ENCODE data around the gene PFAS.
"Not testable (repeated sequence)": the region's sequence is repeated elsewhere in the genome, so short reads cannot be mapped to it uniquely, and the experiment has no call there.

The PFAS gene

GRCh38 chr17:8225813-8226535 is 23.1 kb upstream of the PFAS start:
- peak; percentile 75 for DNase-seq (ENCODE audit: low read depth)

DNA sequence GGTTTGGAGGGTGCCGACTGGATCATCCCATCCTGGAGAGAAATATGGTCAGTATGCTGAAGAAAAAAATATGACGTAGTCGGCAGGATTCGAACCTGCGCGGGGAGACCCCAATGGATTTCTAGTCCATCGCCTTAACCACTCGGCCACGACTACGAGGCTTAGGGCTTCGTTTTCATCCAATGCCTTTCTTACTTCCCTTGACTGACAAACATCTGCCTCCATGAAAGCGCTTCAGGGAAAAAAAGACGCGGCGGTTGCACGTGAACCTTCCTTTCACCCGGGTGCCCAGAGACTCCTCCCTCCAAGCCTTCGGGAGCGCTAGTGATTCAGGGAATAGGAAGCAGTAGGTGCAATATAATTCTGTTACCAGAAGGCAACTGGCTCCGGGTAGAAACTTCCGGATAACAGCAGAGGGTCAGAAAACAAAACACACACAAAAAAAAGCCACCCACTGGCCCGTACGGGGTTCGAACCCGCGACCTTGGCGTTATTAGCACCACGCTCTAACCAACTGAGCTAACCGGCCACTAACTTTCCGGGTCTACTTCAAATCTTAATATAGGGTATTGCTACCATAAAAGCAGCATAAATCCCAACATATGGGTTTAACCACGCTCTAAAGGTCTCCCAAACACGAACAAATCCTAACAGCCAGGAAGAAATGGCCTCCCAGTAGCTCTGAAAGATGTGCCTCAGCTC is 22.4 kb upstream of the PFAS start:
- DNase-seq (ENCODE audit: low read depth), result peak; percentile 60

- DNase-seq (ENCODE audit: low read depth), result no peak
Measured at GRCh38 chr17:8227238-8227581, 21.9 kb upstream of the PFAS start.

DNA sequence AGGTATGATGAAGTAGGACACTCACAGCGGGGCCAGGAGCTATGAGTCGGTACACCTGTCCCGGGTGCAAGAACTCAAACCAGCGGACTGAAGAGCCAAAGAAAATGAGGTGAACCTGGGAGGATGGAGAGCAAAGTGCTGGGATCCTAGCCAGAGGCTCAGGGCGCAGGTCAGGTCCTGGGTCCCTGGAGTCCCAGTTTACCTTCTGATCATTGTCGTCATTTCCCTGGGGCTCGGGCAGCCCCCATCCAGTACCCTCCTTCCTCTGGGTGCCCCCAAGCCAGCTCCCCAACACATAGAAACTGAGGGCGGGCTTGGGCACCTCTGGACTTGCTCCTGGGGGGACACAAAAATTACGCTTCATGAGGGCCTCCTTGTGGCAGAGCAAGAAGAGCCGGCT is 17.4 kb upstream of the PFAS start:
- no peak for DNase-seq (ENCODE audit: low read depth)

DNA sequence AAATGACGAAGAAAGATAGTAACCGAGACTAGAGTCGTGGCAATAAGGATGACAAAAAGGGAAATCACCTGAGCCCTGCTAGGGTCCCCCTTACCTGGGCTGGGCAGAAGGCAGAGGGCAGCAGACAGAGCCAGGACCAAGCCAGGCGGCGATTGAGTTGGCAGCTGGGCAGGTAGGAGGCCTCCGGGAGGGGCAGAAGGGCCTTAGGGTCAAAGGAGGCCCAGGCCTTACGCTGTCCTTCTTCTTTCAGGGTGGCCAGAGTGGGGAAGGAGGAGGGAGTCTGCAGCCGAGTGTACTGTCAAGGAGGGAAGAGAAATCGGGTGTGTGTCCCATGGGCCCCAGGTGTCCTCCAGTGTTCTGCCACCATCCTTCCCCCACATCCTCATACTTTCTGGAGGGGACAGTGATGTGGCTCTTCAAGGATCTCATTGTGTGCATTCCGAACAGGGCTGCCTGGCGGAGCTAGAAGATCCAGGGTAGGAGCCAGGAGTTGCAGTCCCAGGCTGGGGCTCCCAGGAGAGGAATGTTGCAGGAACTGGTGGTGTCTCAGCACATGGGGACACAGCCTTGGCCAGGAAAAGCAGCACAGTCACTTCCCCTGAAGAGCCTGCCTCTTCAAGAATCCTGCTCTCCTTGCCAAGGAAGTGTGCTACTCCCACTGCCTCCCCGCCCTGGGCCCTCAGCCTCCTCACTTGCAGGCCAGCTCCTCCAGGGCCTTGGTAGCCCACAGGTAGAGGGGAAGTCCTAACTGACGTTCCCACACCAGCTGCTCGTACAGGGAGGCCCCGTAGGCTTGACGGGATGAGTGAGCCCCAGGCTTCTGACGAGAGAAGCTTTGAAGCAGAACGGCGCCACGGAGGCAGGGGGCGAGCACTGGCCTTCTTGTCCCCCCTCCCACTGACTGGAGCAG is 14.5 kb upstream of the PFAS start:
- DNase-seq (ENCODE audit: low read depth), result no peak

DNA sequence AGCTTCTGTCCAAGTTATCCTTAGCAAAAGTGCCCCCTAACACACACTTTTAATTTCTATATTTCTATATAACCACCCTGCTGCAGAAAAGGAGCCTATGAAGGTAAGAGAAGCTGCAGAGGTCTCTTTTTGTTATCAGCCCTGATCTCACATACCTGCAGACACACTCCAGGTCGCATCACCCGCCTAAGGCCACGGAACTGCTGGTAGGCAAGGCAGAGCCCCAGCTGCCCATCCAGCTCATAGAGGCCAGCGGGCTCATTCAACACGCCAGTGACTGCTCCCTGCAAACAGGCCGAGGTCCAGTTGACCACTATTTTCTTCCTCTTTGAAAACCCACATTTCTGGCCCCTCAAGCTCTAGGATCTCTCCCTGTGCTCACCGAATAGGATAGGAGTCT is 13.4 kb upstream of the PFAS start:
- DNase-seq (ENCODE audit: low read depth), result no peak

DNA sequence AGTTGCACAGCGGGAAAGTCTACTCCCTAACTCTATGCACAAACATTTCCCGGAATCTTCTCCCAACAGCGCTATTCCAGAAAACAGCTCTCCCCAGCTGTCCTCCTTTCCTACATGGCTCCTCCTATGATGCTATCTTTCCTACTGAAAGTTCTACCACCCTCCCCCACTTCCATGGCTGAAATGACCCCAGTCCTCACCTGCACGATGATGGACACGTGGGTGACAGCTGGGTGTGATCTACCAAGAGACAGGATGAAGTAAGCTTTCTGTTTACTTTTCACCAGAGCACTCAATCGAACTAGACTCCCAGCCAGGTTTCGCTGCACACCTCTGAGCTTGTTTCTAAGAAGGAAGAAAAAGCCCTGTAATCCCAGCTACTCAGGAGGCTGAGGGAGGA is 11.9 kb upstream of the PFAS start:
- no peak for DNase-seq (ENCODE audit: low read depth)

DNA sequence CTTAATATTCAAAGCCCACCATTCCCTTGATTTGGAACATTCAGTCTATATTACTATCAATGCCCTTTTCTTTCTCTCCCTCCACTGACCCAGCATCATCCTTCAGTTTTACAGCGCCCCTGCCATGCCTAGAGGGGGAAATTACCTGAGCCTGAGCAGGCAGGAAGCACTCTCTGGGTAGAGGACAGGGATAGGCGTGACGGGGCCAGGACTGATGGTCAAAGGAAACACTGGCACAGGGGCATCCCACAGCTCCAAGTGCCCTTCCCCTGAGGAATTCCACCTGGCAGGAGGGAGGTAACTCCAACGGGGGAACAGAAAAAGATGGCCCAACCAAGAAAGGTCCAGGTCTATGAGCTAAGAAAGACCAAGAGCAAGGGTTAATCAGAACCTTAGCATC is 11.2 kb upstream of the PFAS start:
- DNase-seq (ENCODE audit: low read depth), result no peak

DNA sequence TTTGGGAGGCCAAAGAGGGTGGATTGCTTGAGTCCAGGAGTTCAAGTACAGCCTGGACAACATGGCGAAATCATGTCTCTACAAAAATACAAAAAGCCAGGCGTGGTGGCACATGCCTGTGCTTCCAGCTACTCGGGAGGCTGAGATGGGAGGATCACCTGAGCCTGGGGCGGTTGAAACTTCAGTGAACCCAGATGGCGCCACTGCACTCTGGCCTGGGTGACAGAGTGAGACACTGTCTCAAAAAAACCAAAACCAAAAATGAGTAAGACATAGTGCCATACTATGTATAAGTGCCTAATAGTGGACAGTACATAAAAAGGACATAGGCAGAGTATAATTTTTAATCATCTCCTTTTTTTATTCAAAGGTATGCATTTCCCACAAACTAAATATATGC is 5.3 kb upstream of the PFAS start:
- no peak for DNase-seq (ENCODE audit: low read depth)

DNA sequence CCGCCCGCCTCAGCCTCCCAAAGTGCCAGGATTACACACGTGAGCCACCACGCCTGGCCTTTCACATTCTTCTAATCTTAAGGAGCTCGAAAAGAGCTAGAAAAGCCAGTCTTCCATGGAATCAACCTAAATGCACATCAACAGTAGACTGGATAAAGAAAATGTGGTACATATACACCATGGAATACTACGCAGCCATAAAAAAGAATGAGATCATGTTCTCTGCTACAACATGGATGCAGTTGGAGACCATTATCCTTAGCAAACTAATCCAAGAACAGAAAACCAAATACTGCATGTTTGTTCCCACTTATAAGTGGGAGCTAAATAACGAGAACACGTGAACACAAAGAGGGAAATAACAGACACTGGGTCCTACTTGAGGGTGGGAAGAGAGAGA is 4.3 kb upstream of the PFAS start:
- no peak for DNase-seq (ENCODE audit: low read depth)

DNA sequence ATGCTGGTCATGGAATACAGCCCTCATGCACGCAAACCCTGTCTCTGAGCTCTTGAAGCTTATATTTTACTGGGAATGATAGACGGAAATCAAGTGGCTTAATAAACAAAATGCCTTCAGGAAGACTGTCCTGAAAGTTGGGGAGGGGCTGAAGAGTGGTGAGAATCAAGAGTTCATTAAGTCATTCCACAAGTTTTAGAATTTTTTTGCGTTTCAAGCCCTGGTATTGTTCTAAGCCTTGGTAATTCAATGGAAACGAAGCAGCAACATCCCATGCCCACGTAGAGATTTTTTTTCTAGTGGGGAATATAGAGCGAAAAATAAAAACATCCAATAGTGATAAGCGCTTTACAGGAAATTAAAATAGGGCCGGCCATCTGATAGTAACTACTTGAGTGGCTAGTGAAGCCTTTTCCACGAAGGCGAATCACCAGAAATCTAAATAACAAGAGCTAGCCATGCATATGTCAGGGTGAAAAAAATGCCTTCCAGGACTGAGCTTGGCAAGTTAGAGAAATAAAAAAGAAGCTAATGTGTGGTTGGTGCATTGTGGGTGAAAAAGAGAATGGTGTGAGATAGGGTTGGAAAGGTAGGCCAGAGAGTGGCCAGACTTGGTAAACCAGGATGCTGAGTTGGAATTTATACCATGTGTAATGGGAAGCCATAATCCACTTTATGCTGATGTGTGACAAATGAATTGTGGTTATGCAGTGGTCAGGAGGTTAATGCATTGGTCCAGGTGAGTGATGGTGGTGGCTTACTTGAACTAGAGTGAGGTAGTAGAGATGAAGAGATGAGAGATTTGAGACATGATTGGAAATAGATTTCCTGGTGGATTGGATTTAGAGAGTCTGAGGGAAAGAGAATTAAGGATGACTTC is 772 bp downstream of the PFAS start:
- no peak for DNase-seq (ENCODE audit: low read depth)

- not testable (repeated sequence) for DNase-seq (ENCODE audit: low read depth)
Measured at GRCh38 chr17:8251411-8251810, 2.3 kb downstream of the PFAS start.

- no peak for DNase-seq (ENCODE audit: low read depth)
Measured at GRCh38 chr17:8253801-8254200, 4.7 kb downstream of the PFAS start.

GRCh38 chr17:8254881-8255280 is 5.8 kb downstream of the PFAS start:
- DNase-seq (ENCODE audit: low read depth), result no peak

DNA sequence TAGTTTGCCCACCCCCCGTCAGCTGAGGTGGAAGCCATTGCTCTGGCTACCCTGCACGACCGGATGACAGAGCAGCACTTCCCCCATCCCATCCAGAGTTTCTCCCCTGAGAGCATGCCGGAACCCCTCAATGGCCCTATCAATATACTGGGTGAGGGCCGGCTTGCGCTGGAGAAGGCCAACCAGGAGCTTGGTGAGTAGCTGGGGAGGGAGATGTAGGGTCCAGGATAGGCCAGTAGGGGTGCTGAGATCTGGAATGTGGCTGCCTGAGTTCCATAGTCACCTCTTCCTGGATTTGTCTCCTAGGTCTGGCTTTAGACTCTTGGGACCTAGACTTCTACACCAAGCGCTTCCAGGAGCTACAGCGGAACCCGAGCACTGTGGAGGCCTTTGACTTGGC is 6.4 kb downstream of the PFAS start:
- no peak for DNase-seq (ENCODE audit: low read depth)

DNA sequence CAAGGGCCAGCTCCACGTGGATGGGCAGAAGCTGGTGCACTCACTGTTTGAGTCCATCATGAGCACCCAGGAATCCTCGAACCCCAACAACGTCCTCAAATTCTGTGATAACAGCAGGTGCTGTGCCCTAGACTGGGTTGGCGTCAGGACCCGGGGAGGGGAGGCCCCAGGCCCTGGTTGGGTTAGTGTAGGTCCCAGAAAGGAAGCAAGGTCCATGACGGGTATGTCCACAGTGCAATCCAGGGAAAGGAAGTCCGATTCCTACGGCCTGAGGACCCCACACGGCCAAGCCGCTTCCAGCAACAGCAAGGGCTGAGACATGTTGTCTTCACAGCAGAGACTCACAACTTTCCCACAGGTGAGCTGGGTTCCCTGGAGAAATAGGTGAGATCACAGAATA is 7.2 kb downstream of the PFAS start:
- DNase-seq (ENCODE audit: low read depth), result no peak

- no peak for DNase-seq (ENCODE audit: low read depth)
Measured at GRCh38 chr17:8256691-8257090, 7.6 kb downstream of the PFAS start.

GRCh38 chr17:8257801-8258200 is 8.7 kb downstream of the PFAS start:
- DNase-seq (ENCODE audit: low read depth), result no peak

DNA sequence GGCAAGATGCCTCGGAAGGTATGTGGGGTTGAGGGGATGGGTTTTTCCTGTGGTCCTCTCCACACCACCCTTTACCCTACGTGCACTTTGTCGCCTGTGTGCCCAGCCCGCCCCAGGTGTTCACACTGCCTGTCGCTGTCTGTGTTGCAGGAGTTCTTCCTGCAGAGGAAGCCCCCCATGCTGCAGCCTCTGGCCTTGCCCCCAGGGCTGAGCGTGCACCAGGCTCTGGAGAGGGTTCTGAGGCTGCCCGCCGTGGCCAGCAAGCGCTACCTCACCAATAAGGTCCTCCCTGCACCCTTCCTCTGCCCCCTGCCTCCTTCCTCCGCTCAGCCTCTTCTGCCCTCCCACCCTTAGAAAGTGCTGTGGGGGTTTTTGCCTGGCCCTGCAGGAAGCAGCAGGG is 15.2 kb downstream of the PFAS start:
- DNase-seq (ENCODE audit: low read depth), result no peak

DNA sequence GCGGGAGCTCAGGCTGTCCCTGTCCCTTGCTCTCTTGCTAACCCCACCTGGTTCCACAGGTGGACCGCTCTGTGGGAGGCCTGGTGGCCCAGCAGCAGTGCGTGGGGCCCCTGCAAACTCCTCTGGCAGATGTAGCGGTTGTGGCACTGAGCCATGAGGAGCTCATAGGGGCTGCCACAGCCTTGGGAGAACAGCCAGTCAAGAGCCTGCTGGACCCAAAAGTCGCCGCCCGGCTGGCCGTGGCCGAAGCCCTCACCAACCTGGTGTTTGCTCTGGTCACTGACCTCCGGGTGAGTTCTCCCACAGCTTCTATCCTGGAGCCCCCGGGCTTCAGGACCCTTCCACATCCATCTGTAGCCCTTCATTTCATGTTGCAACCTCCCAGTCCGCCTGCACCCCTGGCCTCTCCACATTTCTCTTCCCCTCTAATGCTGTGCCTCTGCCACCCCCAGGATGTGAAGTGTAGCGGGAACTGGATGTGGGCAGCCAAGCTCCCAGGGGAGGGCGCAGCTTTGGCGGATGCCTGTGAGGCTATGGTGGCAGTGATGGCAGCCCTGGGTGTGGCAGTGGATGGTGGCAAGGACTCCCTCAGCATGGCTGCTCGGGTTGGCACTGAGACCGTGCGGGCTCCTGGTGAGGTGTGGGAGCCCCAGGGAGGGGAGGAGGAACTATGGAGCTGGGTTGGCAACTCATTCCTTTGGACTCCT is 15.9 kb downstream of the PFAS start:
- DNase-seq (ENCODE audit: low read depth), result no peak

Measured in activated T-cell treated with anti-CD3 and anti-CD28 coated beads for 48 hours (primary cell).